KG1 (cell line): ENCODE data around the gene TSTD2.
"Not testable (repeated sequence)": the region's sequence is repeated elsewhere in the genome, so short reads cannot be mapped to it uniquely, and the experiment has no call there.

Experiments
- DNase-seq: peaks from one replicate; lab custom pipeline; 2025; lab: John Stamatoyannopoulos, UW

The TSTD2 gene

DNA sequence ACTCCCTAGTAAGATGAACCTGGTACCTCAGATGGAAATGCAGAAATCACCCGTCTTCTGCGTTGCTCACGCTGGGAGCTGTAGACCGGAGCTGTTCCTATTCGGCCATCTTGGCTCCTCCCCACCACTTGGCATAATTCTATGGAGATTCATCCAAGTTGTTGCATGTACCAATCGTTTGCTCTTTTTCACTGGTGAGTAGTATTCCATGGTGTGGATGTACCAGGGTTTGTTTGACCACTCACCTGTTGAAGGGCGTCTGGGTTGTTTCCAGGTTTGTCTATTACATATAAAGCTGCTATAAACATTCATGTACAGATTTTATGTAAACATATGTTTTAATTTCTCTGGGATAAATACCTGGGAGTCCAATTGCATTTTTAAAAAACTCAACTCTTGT is 46.3 kb downstream of the TSTD2 start:
- not testable (repeated sequence) for DNase-seq

DNA sequence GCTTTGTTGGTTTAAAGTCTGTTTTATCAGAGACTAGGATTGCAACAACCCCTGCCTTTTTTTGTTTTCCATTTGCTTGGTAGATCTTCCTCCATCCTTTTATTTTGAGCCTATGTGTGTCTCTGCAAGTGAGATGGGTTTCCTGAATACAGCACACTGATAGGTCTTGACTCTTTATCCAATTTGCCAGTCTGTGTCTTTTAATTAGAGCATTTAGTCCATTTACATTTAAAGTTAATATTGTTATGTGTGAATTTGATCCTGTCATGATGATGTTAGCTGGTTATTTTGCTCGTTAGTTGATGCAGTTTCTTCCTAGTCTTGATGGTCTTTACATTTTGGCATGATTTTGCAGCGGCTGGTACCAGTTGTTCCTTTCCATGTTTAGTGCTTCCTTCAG is 48.4 kb downstream of the TSTD2 start:
- DNase-seq: not testable (repeated sequence)

DNA sequence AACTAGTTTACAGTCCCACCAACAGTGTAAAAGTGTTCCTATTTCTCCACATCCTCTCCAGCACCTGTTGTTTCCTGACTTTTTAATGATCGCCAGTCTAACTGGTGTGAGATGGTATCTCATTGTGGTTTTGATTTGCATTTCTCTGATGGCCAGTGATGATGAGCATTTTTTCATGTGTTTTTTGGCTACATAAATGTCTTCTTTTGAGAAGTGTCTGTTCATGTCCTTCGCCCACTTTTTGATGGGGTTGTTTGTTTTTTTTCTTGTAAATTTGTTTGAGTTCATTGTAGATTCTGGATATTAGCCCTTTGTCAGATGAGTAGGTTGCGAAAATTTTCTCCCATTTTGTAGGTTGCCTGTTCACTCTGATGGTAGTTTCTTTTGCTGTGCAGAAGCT is 51.6 kb downstream of the TSTD2 start:
- DNase-seq: not testable (repeated sequence)

DNA sequence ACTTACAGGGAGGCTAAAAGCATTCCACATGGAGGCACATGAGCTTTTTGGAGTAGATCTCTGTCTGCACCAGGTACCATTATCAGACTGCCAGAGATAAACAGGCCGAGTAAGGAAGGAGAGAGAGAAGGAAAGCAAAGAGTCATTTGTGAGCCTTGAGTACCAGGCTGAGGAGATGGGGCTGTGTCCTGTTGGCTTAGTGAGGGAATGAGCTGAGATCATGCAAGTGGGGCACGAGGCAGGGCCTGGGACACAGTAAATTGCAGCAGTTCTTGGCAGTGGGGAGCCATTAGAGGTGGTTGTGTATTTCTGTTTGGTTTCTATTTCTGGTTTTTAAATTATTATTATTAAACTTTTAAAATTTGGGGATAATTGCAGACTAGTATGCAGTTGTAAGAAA is 53.3 kb downstream of the TSTD2 start:
- no peak for DNase-seq

DNA sequence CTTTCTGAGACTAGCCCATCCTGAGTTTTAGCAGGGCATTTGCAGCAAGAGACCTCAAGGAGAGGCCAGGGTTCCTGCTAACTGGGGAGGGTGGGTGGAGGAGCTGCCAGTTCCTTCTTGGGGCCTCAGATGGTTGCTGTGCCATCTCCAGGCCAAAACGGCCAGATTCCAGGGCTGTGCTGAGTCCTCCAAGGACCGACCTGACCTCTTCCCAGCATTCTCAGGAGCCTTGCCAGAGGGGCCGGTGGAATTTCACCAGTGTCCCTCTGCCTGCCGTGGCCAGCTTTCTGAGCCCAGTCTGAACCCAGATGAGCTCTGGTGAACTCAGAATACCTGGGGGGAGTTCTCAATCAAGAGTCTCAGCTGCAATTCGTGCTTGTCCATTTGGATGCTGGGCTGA is 54.3 kb downstream of the TSTD2 start:
- DNase-seq: no peak

DNA sequence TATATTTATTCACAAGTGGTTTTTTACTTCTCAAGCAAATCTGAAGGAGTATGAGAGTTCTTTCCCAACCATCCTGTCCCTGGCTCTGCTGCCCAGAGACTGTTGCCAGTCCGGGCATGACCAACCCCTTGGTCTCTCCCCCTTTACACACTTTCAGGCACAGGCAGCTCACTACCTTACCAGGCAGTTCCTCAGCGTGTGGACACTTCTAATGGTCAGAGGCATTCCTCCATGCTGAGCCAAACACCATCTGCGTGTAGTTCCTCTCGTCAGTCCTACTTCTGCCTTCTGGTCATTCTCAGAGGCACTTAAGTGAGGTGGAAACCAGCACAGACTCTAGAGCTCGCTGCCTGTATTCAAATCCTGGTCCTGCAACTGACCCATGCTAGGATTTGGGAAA is 56.1 kb downstream of the TSTD2 start:
- DNase-seq: no peak

DNA sequence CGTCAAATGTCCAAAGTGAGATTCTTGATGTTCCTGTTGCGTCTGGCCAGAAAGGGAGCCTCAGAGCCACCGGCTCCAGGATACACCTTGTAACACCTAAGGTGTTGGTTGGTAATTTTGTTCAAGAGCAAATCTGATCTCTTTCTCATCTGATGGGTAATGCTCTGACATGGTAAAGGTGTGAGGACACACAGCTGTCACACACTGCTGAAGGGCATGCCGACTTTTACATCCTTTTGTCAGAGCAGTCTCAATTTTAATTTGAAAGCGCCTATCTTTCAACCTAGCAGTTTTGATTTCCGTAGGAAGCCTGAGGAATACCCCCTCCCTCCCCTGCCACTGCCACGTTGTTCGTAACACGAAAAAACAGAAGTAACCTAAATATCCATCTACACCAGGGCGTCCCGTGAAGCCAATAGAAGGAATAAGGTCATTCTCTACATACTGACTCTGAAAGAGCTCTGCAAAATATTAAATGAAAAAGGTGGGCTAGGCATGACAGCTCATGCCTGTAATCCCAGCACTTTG is 57.4 kb downstream of the TSTD2 start:
- DNase-seq: no peak

DNA sequence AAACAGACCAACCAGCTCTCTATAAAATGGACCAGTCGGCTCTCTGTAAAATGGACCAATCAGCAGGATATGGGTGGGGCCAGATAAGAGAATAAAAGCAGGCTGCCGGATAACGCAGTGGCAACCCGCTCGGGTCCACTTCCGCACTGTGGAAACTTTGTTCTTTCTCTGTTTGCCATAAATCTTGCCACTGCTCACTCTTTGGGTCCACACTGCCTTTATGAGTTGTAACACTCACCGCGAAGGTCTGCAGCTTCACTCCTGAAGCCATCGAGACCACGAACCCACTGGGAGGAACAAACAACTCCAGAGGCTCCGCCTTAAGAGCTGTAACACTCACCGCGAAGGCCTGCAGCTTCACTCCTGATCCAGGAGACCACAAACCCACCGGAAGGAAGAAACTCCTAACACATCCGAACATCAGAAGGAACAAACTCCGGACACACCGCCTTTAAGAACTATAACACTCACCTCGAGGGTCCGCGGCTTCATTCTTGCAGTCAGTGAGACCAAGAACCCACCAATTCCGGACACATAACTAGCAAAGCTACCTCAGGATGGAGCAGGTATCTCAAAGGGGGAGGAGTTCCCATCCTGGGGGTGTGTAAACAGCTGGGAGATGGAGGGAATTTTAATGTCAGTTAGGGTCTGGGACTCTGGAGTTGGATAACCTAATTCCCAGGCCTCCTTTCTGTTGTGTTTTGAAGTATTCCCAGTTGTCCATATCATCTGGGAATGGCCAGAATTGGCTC is 58.1 kb downstream of the TSTD2 start:
- DNase-seq: not testable (repeated sequence)

DNA sequence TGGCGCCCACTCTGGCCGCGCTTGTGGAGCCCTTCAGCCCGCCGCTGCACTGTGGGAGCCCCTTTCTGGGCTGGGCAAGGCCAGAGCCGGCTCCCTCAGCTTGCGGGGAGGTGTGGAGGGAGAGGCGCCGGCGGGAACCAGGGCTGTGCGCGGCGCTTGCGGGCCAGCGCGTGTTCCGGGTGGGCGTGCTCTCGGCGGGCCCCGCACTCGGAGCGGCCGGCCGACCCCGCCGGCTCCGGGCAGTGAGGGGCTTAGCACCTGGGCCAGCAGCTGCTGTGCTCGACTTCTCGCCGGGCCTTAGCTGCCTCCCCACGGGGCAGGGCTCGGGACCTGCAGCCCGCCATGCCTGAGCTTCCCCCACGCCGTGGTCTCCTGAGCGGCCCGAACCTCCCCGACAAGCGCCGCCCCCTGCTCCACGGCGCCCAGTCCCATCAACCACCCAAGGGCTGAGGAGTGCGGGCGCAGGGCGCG is 59.0 kb downstream of the TSTD2 start:
- DNase-seq: not testable (repeated sequence)

DNA sequence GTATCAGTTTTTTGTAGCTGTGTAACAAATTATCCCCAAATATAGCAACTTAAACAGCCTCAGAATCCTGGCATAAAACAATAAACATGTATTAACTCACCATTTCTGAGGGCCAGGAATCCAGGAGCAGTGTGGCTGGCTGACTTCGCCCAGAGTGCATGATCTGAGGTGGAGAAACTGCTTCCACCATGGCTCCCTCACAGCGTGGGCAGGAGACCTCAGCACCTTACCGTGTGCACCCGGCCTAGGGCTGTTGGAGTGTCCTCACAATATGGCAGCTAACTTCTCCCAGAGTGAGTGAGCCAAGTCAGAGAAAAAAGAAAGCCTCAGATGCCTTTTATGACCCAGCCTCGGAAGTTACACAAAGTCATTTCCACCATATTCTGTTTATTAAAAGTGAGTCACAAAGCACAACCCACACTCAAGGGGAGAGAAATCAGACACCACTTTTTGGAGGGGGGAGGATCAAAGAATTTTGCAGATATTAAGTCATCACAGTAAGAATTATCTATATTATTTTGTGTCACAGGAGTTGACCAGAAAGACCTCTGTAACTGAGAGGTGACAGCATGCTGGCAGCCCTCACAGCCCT is 59.6 kb downstream of the TSTD2 start:
- no peak for DNase-seq

DNA sequence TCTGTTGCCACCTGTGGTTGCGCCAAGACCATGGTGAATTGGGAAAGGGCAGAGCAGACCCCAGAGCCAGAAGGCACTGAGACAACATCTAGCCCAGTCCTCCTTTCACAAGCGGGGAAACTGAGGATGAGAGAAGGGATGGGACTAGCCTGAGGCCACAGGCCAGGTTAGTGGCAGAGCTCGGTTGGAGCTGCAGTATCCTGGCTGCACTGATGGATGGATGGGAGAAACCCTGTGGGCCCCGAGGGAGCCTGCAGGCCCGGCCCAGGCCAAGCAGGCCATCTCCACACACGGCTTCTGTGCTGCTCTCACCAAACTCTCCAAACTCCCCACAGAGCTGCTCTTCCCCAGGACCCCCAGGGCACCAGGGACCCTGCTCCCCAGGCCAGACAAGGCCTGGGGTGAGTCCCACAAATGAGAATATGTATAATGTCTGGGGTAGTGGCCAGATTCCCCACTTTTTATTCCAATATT is 60.2 kb downstream of the TSTD2 start:
- no peak for DNase-seq

DNA sequence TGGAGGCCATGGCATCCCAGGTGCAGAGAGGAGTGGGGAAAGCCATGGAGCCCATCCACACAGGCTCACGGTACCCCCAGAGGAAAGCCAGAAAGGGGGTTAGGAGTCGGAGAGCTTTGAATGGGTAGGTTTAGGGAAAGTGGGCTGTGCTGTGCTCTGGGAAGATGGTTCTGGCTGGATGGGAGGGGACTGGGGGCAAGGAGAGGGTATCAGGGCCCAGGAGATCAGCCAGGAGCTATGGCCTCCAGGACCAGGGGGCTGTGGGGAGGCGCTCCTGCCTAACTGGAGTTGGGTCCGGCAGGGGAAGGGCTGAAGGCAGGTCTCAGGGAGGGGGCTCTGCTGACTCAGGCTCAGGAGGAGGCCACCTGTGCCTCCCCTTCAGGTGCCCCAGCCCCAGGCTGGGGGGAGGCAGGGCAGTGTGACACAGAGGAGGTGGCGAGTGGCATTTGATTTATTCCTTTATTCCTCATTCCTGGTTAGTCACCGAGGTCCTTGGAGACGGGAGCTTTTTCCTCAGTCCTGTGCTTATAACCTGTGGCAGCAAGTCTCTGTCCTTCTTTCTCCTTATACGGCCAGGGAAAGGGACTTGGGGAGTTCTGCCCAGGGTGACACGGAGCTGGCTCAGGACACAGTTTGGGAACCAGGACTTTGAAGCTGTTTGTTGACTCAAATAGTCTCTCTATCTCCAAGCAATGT is 60.8 kb downstream of the TSTD2 start:
- DNase-seq: no peak

DNA sequence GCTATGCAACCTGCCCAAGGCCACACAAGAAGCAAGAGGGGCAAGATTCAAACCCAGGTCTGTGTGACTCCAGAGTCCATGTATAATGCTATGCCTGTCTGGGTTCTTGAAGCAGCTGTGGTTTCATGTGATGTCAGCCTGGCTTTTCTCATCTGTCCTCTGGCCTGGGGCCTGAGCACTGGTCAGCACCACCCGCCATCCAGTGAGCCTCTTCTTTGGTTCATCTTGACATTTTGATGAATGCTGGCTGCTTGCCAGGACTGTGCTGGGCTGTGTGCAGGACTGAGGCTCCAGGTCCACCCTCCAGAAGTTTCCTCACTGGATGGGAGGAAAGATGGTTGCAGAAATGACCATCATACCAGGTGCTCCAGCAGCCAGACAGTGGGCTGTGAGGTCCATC is 61.5 kb downstream of the TSTD2 start:
- no peak for DNase-seq

DNA sequence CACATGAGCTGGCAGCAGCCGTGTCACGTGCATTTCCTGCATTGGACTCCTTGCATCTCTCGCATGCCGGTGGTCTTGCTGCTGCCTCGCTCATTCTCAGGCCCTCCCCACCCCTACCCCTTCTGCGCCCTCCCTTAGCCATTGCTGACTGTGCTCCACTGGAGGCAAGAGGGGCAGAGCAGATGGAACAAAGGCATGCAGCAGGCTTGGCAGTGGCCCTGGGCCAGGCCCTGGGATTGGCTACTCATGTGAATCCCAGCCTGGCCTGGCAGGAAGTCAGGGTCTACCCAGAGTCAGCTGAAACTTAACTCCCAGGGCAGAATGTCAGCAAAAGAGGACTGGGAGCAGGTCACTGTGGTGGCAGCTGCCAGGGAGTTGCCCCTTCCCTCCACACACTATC is 62.3 kb downstream of the TSTD2 start:
- DNase-seq: no peak

DNA sequence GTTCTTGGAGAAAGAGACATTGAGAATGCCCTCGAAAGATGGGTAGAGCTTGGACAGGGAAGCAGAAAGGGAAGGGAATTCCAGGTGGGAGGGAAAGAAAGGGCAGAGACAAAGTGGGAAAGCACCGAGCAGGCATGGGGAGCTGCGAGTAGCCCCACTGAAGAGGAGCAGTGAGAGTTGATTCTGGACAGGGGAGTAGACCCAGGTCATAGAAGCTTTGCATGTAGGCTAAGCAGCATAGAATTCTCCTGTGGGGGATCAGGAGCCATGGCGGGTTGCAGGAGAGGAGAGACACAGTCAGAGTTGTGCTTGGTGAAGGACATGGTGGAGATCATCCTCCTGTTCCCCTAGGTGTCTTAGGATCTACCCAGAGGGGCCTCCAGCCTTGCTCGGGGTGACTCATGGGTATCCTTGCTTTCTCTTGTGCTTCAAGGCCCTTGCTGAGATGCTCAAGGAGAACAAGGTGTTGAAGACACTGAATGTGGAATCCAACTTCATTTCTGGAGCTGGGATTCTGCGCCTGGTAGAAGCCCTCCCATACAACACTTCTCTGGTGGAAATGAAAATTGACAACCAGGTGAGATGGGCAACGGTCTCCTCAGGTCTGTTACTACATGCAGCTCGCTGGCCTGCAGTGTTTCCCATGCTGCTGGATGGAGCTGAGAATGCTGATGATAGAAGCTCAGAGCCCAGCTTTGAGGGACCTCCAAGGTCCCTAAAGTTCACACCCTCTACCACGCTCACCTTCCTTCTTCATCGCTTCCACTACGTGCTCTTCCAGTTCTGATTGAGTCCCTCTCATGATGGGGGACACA is 64.5 kb downstream of the TSTD2 start:
- no peak for DNase-seq

DNA sequence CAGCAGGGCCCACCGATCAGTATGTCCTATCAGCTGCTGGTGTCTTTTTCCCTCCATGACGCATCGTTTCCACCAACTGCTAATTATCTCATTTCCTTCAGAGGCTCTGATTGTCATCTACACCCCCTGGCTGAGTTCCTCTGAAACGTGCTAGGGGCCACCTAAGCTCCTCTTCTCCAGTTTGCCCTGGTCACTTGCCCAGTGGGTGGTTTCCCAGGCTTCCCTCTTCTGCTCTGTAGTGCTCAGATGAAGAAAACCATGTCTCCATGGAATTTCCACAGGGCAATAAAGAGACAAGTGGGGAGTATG is 65.3 kb downstream of the TSTD2 start:
- DNase-seq: no peak

DNA sequence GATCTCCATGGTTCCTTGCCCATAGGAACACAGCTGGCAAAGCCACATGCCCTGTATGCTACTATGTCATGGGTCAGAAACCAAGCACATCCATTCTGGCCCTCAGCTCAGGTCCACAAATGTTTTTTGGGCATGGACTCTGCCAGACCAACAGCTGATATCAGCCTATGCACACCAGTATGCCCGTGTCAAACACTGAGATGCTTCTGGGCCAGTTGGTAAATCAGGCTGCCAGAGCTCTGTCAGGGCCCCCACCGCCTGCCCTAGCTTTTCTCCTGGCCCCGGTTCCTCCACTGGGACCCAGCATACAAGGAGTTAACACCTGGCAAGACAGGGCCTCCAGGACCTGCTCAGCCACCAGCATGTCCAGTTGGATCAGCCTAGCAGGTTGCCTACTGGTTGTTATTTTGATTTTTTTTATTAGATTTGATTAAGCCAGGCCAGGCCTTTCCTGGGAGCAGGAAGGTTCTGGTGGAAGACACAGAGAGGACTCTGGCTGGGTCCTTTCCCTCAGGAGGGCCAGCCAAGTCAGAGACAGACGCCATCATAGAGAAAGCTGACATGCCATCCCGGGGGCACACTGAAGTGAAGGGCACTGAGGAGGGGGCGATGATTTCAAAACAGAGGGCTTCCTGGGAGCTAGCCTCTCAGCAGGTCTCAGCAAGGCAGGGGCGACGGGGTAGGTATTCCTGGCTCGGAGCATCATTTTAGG is 65.8 kb downstream of the TSTD2 start:
- no peak for DNase-seq

DNA sequence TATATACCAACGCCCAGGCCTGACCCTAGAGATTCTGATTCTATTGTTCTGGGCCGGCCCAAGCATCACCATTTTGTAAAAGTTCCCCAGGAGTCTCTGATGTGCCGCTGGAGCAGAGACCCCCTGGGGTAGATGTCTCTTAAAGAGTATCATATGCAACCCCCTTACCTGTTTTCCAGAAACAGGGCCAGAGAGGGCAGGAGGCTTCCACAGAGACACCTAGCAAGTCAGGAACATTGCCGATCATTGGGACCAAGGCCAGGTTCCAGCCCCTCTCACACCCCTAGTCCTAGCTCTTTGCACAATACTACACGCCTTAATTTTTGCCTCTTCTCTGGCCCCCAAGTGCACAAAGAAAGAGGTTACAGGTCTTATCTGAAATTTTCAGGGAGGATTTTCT is 67.9 kb downstream of the TSTD2 start:
- no peak for DNase-seq

DNA sequence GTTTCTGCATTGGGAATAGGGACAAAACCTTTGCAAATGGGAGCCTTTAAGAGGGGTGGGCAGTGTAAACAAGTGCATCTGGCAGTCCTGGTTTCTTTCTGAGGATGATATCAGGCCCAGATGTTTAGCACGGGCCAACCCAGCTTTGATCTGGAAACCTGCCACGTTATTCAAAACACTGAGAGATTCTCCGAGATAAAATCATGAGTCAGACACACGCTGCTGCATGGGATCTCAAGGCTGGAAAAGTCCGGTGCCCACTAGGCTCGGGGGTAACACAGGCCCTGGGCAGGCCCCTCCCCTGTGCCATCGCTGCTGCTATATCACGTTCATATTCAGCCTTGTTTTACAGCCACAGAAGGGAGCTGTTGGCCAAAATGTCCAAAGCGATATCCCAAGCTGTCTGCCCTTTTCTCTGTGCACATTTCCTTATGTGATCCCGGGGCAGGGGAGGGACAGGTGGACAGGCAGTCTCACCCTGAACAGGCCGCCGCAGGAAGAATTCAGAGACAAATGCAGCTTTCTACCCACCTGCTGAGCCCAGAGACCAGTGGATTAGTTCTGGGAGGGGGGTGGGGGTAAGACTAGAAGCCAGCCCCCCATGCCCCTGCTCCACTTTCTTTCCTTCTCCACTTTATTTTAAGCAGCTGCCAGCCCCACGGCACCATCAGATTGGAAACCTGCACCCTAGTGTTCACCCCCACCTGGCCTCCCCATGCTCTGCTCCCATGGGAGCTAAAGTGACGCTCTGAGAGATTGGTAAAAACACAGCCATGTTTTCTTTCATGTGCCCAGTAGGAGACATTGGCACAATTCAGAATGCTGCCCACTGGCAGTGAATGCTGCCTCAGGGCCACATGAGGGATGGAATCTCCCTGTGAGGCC is 68.6 kb downstream of the TSTD2 start:
- no peak for DNase-seq

DNA sequence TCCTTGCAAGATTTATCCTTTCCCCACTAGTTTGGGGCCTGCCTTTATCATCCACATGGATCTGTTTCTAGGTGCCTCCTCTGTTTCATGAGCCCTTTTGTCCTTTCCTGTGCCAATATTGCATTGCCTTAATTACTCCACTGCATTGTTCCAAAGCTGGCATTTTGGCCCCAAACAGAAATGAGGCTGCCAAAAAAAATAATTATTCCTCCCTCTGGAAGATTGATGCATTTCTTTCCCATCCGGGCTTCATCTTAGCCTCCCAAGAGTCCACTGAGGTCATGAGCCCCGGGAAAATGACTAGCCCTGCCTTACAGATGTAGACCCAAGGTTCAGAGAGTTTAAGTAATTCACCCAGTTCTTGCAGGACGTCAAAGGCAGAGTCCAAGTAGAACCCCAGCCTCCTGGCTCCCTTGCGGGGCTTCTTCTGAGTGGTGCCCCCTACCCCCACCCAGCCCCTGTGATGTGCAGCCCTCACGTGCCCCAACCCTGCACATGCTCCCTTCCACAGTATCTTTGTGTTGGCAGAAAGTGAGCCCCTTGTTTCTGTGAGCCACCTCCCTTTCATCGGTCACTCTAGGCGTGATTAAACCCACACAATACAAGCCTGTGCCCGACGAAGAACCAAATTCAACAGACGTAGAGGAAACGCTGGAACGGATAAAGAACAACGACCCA is 69.6 kb downstream of the TSTD2 start:
- no peak for DNase-seq
